ENCODE data around the gene WDR35.
"Not testable (repeated sequence)": the region's sequence is repeated elsewhere in the genome, so short reads cannot be mapped to it uniquely, and the experiment has no call there.

- not testable (repeated sequence) for TF ChIP-seq CTCF, POLR2A (IDR thresholded peaks at IDR 0.05)
Observed at GRCh38 chr2:19891971-19892370, 97.9 kb downstream of the WDR35 start.
